Measurements from ENCODE around the gene ARHGAP44. TPM values are rescaled to one million over a fixed set of nuclear protein-coding genes. Genes with fewer than 3 reads are reported as not detected.

The ARHGAP44 gene
- total and polyA plus RNA-seq, 9 of the 15 experiments (the other 6 are each of a cell fraction or from before 2014, with no cell fraction given), result 0.01 to 0.68 (median 0.07) TPM; not detected in 1

GRCh38 chr17:12773153-12773552 lies 16.1 kb upstream of the ARHGAP44 start:
- H2AFZ ChIP-seq (ENCODE audit: low read depth, low read length), result no peak overlapping the region

DNA sequence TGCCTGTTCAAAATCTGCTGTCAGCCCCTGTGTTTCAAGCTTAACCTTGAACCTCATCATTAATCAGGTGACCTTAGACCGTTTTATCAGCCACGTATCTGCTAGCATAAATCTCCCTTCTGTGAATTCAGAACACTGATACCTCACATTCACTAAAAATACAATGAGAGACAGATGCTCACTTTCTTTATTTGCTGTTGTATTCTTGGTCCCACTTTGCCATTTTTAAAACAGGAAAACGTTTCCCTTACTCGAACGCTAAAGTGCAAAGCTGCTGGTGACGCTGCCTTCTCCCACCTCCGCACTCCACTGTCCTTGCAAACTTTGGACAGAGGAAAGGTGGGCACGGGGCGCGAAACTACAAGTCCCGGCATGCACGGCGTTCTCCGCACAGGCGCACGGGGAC lies 220 bp upstream of the ARHGAP44 start:
- Histone ChIP-seq H3K9me3 (replicated peaks; ENCODE audit: control insufficient read depth, insufficient read depth, low read depth, low read length) (no peaks in the 10 kb centered on the region), H4K20me1 (replicated peaks; ENCODE audit: control insufficient read depth, insufficient read depth, low read length) (no peaks in the 10 kb centered on the region; the same call in 1 of the 2 replicates), H3K79me2 (ENCODE audit: control insufficient read depth, insufficient read depth, low read length) (no peaks in the 10 kb centered on the region), H3K4me3 (peak overlapping the region; percentile 49), H3K4me2 (ENCODE audit: insufficient read depth, low read length) (peak overlapping the region; percentile 46; the same call in 1 of the 2 replicates), H3K4me1 (replicated peaks in 1 of 2; ENCODE audit: control insufficient read depth in 2 of 2, insufficient read depth in 2 of 2, low read length in 2 of 2) (peaks cover 0 to 12% of the 10 kb centered on the region in 2 experiments; a peak in 2 of 5 replicates), H3K27ac (ENCODE audit: extremely low read depth, low read depth, low read length) (no peak overlapping the region), H3K9ac (ENCODE audit: insufficient read depth in 1 of 2, low read depth in 2 of 2, low read length in 2 of 2) (no peak overlapping the region), H2AFZ (ENCODE audit: low read depth, low read length) (peak overlapping the region; percentile 70), H3K27me3 (ENCODE audit: control insufficient read depth in 2 of 2, insufficient read depth in 2 of 2, low read length in 2 of 2) (peaks cover 0 to 19% of the 10 kb centered on the region in 2 experiments; a peak in 2 of 5 replicates), H3K9me1 (ENCODE audit: control insufficient read depth, insufficient read depth, low read length) (no peaks in the 10 kb centered on the region), H3K36me3 (ENCODE audit: control insufficient read depth, insufficient read depth, low read length) (no peaks in the 10 kb centered on the region)
- DNase-seq (ENCODE audit: extremely low read depth in 1 of 4, low spot score in 3 of 4), result peak in 1 of 4 experiments; percentile 38
- no peak; the same call in 2 of the 3 replicates for ATAC-seq
- in situ Hi-C loops (cut with MboI) (no loop called here), intact Hi-C loops (cut with micrococcal nuclease) (no loop called here)
- 2% methylated on average over 14 of the region's 16 CpGs for WGBS (ENCODE audit: insufficient coverage, low coverage, missing lambda C conversion rate)
- FAIRE-seq, result no peak
- TF ChIP-seq ZNF124 (CRISPR knock-in tag; IDR thresholded peaks at IDR 0.05) (no peak), ZNF143 (CRISPR knock-in tag; IDR thresholded peaks at IDR 0.05) (peak; percentile 81), GTF2B (IDR thresholded peaks at IDR 0.05; ENCODE audit: extremely low read depth, insufficient read length) (no peak), BRD9 (IDR thresholded peaks at IDR 0.05; ENCODE audit: low read depth, partially characterized antibody) (no peak), HCFC1 (IDR thresholded peaks at IDR 0.05; ENCODE audit: low read depth, low read length) (peak; percentile 85), SIX5 (IDR thresholded peaks at IDR 0.05; ENCODE audit: borderline replicate concordance in 1 of 2, insufficient read depth in 1 of 2, low read depth in 1 of 2, low read length in 2 of 2) (peak; percentile 45 to 49; a peak in 2 of 4 replicates), NRF1 (conservative IDR thresholded peaks at IDR 0.05 in 1 of 2, IDR thresholded peaks at IDR 0.05 in 1 of 2) (peak; percentile 89 to 92)
- TF ChIP-seq, protein P1, sequence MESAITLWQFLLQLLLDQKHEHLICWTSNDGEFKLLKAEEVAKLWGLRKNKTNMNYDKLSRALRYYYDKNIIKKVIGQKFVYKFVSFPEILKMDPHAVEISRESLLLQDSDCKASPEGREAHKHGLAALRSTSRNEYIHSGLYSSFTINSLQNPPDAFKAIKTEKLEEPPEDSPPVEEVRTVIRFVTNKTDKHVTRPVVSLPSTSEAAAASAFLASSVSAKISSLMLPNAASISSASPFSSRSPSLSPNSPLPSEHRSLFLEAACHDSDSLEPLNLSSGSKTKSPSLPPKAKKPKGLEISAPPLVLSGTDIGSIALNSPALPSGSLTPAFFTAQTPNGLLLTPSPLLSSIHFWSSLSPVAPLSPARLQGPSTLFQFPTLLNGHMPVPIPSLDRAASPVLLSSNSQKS (CRISPR knock-in tag; IDR thresholded peaks at IDR 0.05), result no peak
- BruUV-seq (replicated peaks), result no TSS peak
- ChIA-PET POLR2A (no interaction called here), CTCF (ENCODE audit: low intra/inter-chr PET ratio) (no interaction called here)

More at GRCh38 chr17:12773153-12773552, 16.1 kb upstream of the ARHGAP44 start:
- 0% methylated on average over 1 of the region's 1 CpG for WGBS (ENCODE audit: insufficient coverage, low coverage, missing lambda C conversion rate)
- intact Hi-C loops (cut with micrococcal nuclease) (no loop called here), in situ Hi-C loops (cut with MboI) (no loop called here)
- Histone ChIP-seq H3K4me1 (replicated peaks in 1 of 2; ENCODE audit: control insufficient read depth in 2 of 2, insufficient read depth in 2 of 2, low read length in 2 of 2) (no peaks in the 10 kb centered on the region), H3K9ac (ENCODE audit: insufficient read depth in 1 of 2, low read depth in 2 of 2, low read length in 2 of 2) (no peak overlapping the region), H3K27ac (ENCODE audit: extremely low read depth, low read depth, low read length) (no peak overlapping the region), H3K9me1 (ENCODE audit: control insufficient read depth, insufficient read depth, low read length) (no peaks in the 10 kb centered on the region), H3K27me3 (ENCODE audit: control insufficient read depth in 2 of 2, insufficient read depth in 2 of 2, low read length in 2 of 2) (0 out of 5 replicates have a peak, but pooled peaks cover 0 to 4% of the 10 kb centered on the region in 2 experiments), H3K79me2 (ENCODE audit: control insufficient read depth, insufficient read depth, low read length) (no peaks in the 10 kb centered on the region), H4K20me1 (replicated peaks; ENCODE audit: control insufficient read depth, insufficient read depth, low read length) (no peaks in the 10 kb centered on the region), H3K4me2 (ENCODE audit: insufficient read depth, low read length) (no peak overlapping the region), H3K9me3 (replicated peaks; ENCODE audit: control insufficient read depth, insufficient read depth, low read depth, low read length) (no peaks in the 10 kb centered on the region), H3K36me3 (ENCODE audit: control insufficient read depth, insufficient read depth, low read length) (no peaks in the 10 kb centered on the region), H3K4me3 (no peak overlapping the region)
- DNase-seq (ENCODE audit: extremely low read depth in 1 of 4, low spot score in 3 of 4) (no peak), ATAC-seq (no peak), FAIRE-seq (no peak)
- TF ChIP-seq ZNF766 (CRISPR knock-in tag; conservative IDR thresholded peaks at IDR 0.05) (no peak), ZNF695 (CRISPR knock-in tag; IDR thresholded peaks at IDR 0.05) (no peak)
- ChIA-PET CTCF (ENCODE audit: low intra/inter-chr PET ratio) (no interaction called here), POLR2A (no interaction called here)
- no TSS peak for BruUV-seq (replicated peaks)

Data from K562 (cell line).